ENCODE data around the gene UST.
"Not testable (repeated sequence)": the region's sequence is repeated elsewhere in the genome, so short reads cannot be mapped to it uniquely, and the experiment has no call there.

UST gene

GRCh38 chr6:148850964-148851363, 104.1 kb downstream of the UST start:
- no peak for DNase-seq

DNA sequence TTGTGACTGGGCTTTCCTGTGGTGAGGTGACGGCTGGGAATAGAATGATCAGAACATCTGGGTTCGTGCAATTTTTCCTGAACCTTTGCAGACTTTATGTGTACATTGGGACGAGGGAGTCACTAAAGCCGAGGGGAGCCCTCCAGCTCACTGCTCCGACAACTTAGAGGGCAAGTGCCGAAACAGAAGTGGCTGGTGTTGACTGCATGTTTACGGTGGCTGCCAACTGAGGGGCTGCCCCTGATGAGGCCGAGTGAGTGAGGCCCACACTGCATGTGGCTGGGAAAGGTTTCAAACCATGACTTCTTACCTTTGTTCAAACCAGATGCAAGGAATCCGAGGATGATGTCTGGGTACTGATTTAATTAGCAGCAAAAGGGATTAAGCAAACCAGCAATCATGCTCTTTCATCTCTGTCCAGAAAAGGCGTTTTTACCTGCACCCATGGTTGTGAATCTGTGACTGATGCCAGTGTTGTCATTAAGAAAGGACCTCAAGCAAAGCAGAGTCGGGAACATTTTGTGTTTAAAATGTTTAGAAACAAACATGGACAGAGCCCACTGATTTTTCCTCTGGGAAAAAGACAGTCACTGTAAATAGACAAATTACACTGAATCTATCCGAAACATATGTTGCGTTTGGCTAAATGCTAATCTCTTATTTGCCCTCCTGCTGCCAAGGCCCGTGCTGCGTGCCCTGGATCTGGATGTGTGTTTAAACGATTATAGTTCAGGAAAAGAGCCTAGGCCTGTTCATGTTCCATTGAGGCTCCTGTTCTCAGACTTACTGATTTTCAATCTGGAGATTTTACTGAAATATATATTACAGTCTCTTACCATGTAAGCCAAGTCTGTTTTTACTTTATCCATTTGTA, 105.1 kb downstream of the UST start:
- intact Hi-C loops (cut with DNase I) = no loop called here
- no peak for DNase-seq

More at GRCh38 chr6:148850964-148851363, 104.1 kb downstream of the UST start:
- intact Hi-C loops (cut with DNase I) = no loop called here

GRCh38 chr6:148852688-148853087, 105.9 kb downstream of the UST start:
- intact Hi-C loops (cut with DNase I) = no loop called here
- no peak for DNase-seq

DNA sequence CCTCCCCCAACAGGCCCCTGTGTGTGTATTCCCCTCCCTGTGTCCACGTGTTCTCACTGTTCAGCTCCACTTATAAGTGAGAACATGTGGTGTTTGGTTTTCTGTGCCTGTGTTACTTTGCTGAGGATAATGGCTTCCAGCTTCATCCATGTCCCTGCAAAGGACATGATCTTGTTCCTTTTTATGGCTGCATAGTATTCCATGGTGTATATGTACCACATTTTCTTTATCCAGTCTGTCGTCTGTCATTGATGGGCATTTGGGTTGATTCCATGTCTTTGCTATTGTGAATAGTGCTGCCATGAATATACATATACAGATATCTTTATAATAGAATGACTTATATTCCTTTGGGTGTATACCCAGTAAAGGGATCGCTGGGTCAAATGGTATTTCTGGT, 106.3 kb downstream of the UST start:
- intact Hi-C loops (cut with DNase I); DNase-seq: not testable (repeated sequence)

DNA sequence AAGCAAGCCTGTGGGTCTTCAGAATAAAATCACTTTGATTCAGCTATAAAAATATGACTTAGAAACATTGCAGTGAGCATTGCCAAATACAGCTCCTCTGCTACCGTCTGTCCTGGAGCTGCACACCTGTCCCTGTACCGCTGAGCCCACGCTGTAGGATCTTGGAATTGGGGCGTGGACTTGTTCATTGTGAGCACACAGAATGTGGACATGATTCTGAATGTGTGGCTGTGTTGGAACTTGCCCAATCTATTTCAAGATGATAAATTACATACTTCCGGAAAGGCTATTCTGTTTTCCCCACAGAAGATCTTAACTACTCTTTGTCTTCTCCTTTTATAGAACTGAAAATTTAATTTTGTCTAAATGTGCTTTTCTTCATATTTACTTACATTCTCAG, 107.3 kb downstream of the UST start:
- intact Hi-C loops (cut with DNase I) = no loop called here
- no peak for DNase-seq

GRCh38 chr6:148854992-148855391, 108.2 kb downstream of the UST start:
- intact Hi-C loops (cut with DNase I) = no loop called here
- DNase-seq = no peak

DNA sequence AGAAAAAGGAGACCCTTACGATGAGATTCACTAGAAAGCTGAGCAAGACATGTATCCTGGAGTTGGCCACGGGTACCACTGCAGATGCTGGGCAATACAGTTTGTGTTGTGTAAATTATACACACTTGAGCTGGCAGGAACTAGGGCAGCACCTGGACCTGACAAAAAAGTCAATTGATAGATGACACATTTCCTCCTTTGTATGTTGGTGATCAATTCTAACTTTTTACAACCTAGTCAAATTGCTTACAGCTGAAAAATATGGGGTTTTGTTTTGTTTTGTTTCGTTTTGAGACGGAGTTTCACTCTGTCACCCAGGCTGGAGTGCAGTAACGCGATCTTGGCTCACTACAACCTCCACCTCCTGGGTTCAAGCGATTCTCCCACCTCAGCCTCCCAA, 108.9 kb downstream of the UST start:
- intact Hi-C loops (cut with DNase I) = no loop called here
- DNase-seq = no peak

- DNase-seq = no peak
- intact Hi-C loops (cut with DNase I) = no loop called here
Measured at GRCh38 chr6:148857798-148858390, 111.1 kb downstream of the UST start.

GRCh38 chr6:148864132-148864531, 117.3 kb downstream of the UST start:
- intact Hi-C loops (cut with DNase I); DNase-seq: not testable (repeated sequence)

DNA sequence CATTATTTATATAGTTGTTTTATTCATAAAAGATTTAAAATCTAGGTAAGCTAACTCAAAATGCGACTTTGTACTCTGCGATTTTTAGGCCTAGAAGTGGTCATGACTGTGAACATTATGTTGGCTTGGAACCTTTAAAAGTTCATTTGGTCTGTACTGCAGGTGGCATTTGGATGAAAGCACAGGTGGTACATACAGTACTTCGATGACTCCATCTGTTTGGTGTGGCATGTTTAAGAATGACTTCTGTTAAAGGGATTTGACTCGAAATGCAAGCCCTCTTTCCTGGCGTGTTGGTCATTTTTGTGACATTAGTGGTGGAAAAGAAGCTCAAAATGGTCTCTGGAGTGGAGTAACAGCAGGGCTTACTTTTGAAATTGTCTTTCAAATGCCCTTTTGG, 118.1 kb downstream of the UST start:
- intact Hi-C loops (cut with DNase I) = no loop called here
- no peak for DNase-seq

GRCh38 chr6:148866657-148867268, 119.9 kb downstream of the UST start:
- intact Hi-C loops (cut with DNase I) = no loop called here
- DNase-seq = no peak

GRCh38 chr6:148867862-148868261, 121.0 kb downstream of the UST start:
- DNase-seq = peak in 1 of 42 donors; percentile 26
- intact Hi-C loops (cut with DNase I) = no loop called here

DNA sequence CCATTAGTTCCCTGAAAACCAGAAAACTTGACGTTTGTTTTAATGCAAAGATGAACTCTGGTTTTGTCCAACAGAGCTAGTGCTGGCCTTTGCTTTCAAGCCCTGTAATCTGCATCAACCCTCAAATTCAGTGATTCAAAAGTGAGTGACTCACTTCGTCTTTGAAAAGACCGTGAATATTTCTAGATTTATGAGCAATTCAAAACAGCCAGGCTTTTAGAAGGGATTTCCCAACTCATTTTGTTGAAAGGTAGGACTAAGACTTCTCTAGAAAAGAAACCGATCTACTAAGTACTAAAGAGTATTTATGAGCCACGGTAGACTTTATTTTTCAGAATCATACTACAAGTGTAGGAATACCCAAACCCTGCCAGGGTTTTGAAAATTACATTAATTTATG, 121.5 kb downstream of the UST start:
- intact Hi-C loops (cut with DNase I) = no loop called here
- no peak for DNase-seq

- intact Hi-C loops (cut with DNase I) = no loop called here
- no peak for DNase-seq
Measured at GRCh38 chr6:148868901-148869300, 122.1 kb downstream of the UST start.

DNA sequence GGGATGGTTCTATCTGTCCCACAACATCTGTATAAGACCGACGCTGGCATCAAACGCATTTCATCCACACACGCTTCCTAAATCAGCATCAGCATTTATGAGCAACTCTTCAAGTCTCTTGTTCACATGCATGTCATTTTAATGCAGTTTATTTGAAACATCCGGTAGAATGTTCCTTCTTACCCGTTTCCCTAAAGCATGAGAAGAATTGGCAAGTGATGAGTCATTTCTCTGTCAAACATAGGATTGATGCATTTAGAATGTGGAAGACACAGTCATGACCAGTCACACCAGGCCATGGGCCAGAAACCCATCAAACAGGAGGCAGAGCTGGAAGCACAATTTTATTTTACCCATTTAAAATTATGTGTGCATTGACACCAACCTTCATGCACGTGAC, 122.8 kb downstream of the UST start:
- intact Hi-C loops (cut with DNase I) = no loop called here

DNA sequence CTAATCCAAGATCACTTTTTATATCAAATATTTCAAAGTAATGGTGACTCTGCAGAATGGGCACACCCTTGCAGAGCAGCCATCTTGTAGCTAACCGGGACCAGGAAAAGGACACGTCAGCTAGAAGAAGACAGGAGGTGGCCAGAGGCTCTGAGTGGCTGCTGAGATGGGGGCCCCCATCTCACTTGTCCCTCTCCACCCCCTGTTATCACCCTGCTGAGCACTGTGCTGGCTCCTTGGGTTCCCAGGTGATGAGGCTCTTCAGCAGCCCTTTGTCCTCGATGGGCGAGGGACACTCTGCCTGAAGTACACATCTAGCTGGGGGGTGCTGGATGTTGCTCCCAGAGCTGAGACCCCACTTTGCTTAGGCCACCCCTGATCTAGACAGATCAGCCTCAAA, 126.3 kb downstream of the UST start:
- DNase-seq = no peak
- intact Hi-C loops (cut with DNase I) = no loop called here

More for the DNA sequence above, 122.8 kb downstream of the UST start:
- DNase-seq = no peak

DNA sequence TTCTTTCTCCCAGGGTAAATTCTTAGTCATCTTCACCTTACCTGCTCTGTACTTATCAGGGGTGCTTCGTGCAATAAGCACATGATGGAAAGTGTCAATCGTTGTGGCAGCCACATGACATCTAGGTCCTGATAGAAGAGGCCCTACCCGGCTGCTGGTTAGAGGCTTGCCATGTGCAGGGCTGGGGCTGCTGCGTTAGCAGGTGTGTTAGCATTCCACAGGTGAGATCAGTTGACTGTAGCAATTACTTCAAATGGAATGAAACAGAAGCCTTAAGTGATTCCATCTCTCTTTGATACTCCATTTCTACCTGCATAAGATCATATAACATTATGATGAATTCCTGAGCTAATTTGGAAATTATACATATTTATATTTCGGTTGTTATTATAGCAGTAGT, 127.0 kb downstream of the UST start:
- no peak for DNase-seq

DNA sequence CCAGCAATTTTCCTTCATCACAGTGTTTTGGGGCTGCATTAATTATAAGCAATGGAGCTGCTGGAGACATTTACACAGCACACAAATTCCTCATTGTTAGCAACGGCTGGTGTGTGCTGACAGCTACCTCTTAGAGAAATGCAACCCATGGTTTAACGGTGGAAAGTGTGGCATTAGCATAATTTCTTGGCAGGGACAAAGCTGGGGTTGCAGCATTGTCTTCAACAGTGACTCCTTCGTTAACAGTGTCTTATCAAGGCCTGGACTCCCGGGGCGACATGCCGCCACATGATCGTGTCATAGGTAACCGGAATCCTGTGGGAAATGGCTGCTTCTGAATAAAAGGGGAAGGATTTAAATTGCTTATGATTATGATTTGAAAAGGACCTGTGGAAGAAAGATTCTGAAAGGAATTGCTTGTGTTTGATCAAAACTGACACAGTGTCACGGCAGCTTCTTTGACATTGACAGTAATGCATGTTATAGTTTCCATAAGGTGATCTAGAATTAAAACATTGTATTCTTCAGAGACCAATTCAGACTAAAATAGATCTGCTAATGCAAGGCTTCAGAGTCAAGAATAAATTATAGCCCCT, 128.0 kb downstream of the UST start:
- intact Hi-C loops (cut with DNase I) = no loop called here
- peak in 24 of 42 donors; percentile 2 to 51 (median 22) for DNase-seq

More for the DNA sequence above, 127.0 kb downstream of the UST start:
- intact Hi-C loops (cut with DNase I) = no loop called here

DNA sequence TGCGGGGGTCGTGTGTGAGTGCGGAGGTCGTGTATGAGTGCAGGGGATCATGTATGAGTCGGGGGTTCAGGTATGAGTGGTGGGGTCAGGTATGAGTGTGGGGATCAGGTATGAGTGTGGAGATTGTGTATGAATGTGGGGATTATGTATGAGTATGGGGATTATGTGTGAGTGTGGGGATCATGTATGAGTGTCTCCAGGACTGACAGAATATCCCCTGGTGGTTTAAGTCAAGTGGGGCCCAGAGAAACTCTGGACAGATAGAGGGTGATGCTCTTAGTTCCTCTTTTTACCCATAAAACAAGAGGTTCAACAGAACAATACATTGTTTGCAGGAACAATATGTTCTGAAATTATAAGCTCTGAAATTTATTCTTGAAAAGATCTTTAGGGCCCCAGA, 131.9 kb downstream of the UST start:
- intact Hi-C loops (cut with DNase I) = no loop called here
- no peak for DNase-seq

- DNase-seq; intact Hi-C loops (cut with DNase I): not testable (repeated sequence)
Measured at GRCh38 chr6:148880742-148881141, 133.9 kb downstream of the UST start.

Data from head of caudate nucleus (tissue), 42 donors.